Upper lobe of left lung (tissue), 6 donors: ENCODE data around the gene COA8. TPM values are rescaled to one million over a fixed set of nuclear protein-coding genes. Genes with fewer than 3 reads are reported as not detected.
A peak's percentile ranks its signal among the peaks of the same experiment; 100 is the strongest.

ENCODE experiments used
- ATAC-seq, 2 donors: fragments of 200-7000 bp; cut with Tn5 transposase; one replicate each; pipeline ENCODE4 v1.9.1; 2022; ENCODE audit warnings: mild to moderate bottlenecking in 2 of 2, moderate library complexity in 2 of 2; ENCODE audit not compliant: low FRiP score in 2 of 2
- DNase-seq, 2 donors: peaks; one replicate each; pipeline ENCODE4 v3.0.0-alpha.2; 2019 to 2020
- H3K27ac ChIP-seq, 4 donors: fragments of 200-600 bp; sonication (generic); one replicate each; pipeline ENCODE4 v1.5.1; 2016 to 2019
- H3K27me3 ChIP-seq, 4 donors: fragments of 200-600 bp; sonication (generic); one replicate each; pipeline ENCODE4 v1.5.1; 2017 to 2019
- H3K36me3 ChIP-seq, 4 donors: fragments of 200-600 bp; sonication (generic); one replicate each; pipeline ENCODE4 v1.5.1; 2016 to 2019
- H3K4me1 ChIP-seq, 4 donors: fragments of 200-600 bp; sonication (generic); one replicate each; pipeline ENCODE4 v1.5.1; 2018 to 2019
- H3K4me3 ChIP-seq, 4 donors: fragments of 200-600 bp; sonication (generic); one replicate each; pipeline ENCODE4 v1.5.1; 2017 to 2019; ENCODE audit warnings: mild to moderate bottlenecking in 2 of 4, moderate library complexity in 1 of 4
- H3K9me3 ChIP-seq, 4 donors: fragments of 200-600 bp; sonication (generic); one replicate each; pipeline ENCODE4 v1.5.1; 2018 to 2019
- CTCF ChIP-seq, 6 experiments: fragments of 450-650 bp in 4 of 6; fragments of 200-600 bp in 2 of 6; sonication (generic) in 2 of 6; IDR thresholded peaks; one replicate each; pipeline ENCODE4 v1.5.1; 2016 to 2019; ENCODE audit warnings: antibody characterized with exemption in 6 of 6
- EP300 ChIP-seq, 4 donors: sonication (generic); formaldehyde crosslinking; IDR thresholded peaks; one replicate each; pipeline ENCODE4 v1.5.1; 2017; ENCODE audit warnings: antibody characterized with exemption in 4 of 4, control low read depth in 2 of 4
- POLR2A ChIP-seq, 4 donors: fragments of 450-650 bp; IDR thresholded peaks; one replicate each; pipeline ENCODE4 v1.5.1; 2016 to 2017; ENCODE audit warnings: antibody characterized with exemption in 4 of 4, mild to moderate bottlenecking in 2 of 4
- POLR2AphosphoS5 ChIP-seq, 2 donors: sonication (generic); formaldehyde crosslinking; IDR thresholded peaks; one replicate each; pipeline ENCODE4 v1.5.1; 2017; ENCODE audit warnings: antibody characterized with exemption in 2 of 2
- WGBS, 2 donors: methylation state at CpG; one replicate each; pipeline ENCODE4 v1.1.5; 2017 to 2018; 5-methylcytosine and 5-hydroxymethylcytosine counted together
- total RNA-seq, 6 donors: library from RNA; depleted of rRNA in 4 of 6; stranded (reverse); fragments of >200 nt in 4 of 6; gene quantifications; one replicate each; pipeline versions ENCODE4 v1.1.0 to v1.2.1, GENCODE V29; 2016 to 2021
- donor health status: DM: no; HTN: no; CAD: no; lungs with moderate emphysema.
- donor health status: DM: no; HTN: yes; CAD: no; lungs with severe emphysema.

COA8 gene
- total RNA-seq, 6 donors from 2014 or later = 12.6 to 38.3 (median 28.6) TPM

- H3K4me1 ChIP-seq = peaks cover 15 to 34% (median 18%) of the 10 kb centered on the region in 4 donors
- H3K27ac ChIP-seq = peak overlapping the region; percentile 70 to 85 (median 80)
- peak overlapping the region in 2 of 4 donors; percentile 4 to 35 for H3K4me3 ChIP-seq
- peak in 1 of 2 donors; percentile 79 for DNase-seq
- peaks cover 0 to 4% (median 2%) of the 10 kb centered on the region in 4 donors for H3K36me3 ChIP-seq
- ATAC-seq = peak in 1 of 2 donors; percentile 5
- no peaks in the 10 kb centered on the region for H3K27me3 ChIP-seq
- TF ChIP-seq CTCF (IDR thresholded peaks at IDR 0.05) (no peak), EP300 (IDR thresholded peaks at IDR 0.05) (no peak), POLR2A (IDR thresholded peaks at IDR 0.05) (no peak), POLR2AphosphoS5 (IDR thresholded peaks at IDR 0.05) (no peak)
- WGBS, 2 donors = 74 to 81% methylated on average over 17 to 20 of the region's 22 CpGs
- no peaks in the 10 kb centered on the region for H3K9me3 ChIP-seq
Measured at GRCh38 chr14:103550451-103551337, 12.1 kb upstream of the COA8 start.

- WGBS, 2 donors = 73 to 78% methylated on average over 16 to 17 of the region's 17 CpGs
- Histone ChIP-seq H3K36me3 (peaks cover 0 to 4% (median 2%) of the 10 kb centered on the region in 4 donors), H3K27ac (peak overlapping the region; percentile 70 to 85 (median 80)), H3K27me3 (no peaks in the 10 kb centered on the region), H3K4me1 (peaks cover 13 to 34% (median 18%) of the 10 kb centered on the region in 4 donors), H3K9me3 (no peaks in the 10 kb centered on the region), H3K4me3 (peak overlapping the region in 2 of 4 donors; percentile 4 to 35)
- ATAC-seq = peak in 1 of 2 donors; percentile 68
- TF ChIP-seq POLR2A (IDR thresholded peaks at IDR 0.05) (no peak), POLR2AphosphoS5 (IDR thresholded peaks at IDR 0.05) (peak in 1 of 2 donors; percentile 38)
- DNase-seq = peak in 1 of 2 donors; percentile 79
Measured at GRCh38 chr14:103551338-103551762, 11.4 kb upstream of the COA8 start.

- ATAC-seq = peak; percentile 75 to 76
- Histone ChIP-seq H3K27me3 (no peaks in the 10 kb centered on the region), H3K9me3 (no peaks in the 10 kb centered on the region), H3K4me3 (peak overlapping the region in 2 of 4 donors; percentile 5 to 35), H3K27ac (peak overlapping the region; percentile 70 to 85 (median 80)), H3K4me1 (peaks cover 10 to 32% (median 19%) of the 10 kb centered on the region in 4 donors), H3K36me3 (peaks cover 0 to 4% (median 3%) of the 10 kb centered on the region in 4 donors)
- 75 to 76% methylated on average over 8 to 17 of the region's 18 CpGs for WGBS, 2 donors
- peak in 1 of 2 donors; percentile 74 for DNase-seq
- TF ChIP-seq POLR2A (IDR thresholded peaks at IDR 0.05) = peak in 1 of 4 donors; percentile 36
- no peak for TF ChIP-seq CTCF (IDR thresholded peaks at IDR 0.05)
Measured at GRCh38 chr14:103552011-103552845, 10.5 kb upstream of the COA8 start.

- Histone ChIP-seq H3K27ac (peak overlapping the region; percentile 15 to 80 (median 66)), H3K9me3 (no peaks in the 10 kb centered on the region), H3K4me3 (no peak overlapping the region), H3K36me3 (peaks cover 0 to 6% (median 4%) of the 10 kb centered on the region in 4 donors), H3K4me1 (peaks cover 16 to 38% (median 24%) of the 10 kb centered on the region in 4 donors), H3K27me3 (no peaks in the 10 kb centered on the region)
- ATAC-seq (no peak), DNase-seq (no peak)
- 95 to 98% methylated on average over 11 of the region's 11 CpGs for WGBS, 2 donors
- no peak for TF ChIP-seq POLR2AphosphoS5 (IDR thresholded peaks at IDR 0.05)
- no peak for TF ChIP-seq CTCF (IDR thresholded peaks at IDR 0.05)
- TF ChIP-seq EP300 (IDR thresholded peaks at IDR 0.05) = no peak
- no peak for TF ChIP-seq POLR2A (IDR thresholded peaks at IDR 0.05)
Measured at GRCh38 chr14:103552846-103553210, 9.9 kb upstream of the COA8 start.
